MCF 10A (cell line): ENCODE results near the gene EPN3. TPM values are rescaled to one million over a fixed set of nuclear protein-coding genes. Genes with fewer than 3 reads are reported as not detected.
A peak's percentile ranks its signal among the peaks of the same experiment; 100 is the strongest.

Source experiments
- BruUV-seq: library from RNA; stranded (reverse); fragments of 400-500 nt; replicated peaks from 2 replicates; lab custom pipeline; 2021; lab: Mats Ljungman, UMichigan
- CTCF ChIA-PET: fragments of 300-600 bp; sonication (Branson Sonifier 250); formaldehyde crosslinking; extraction: SDS; loops from one replicate; lab custom pipeline; 2021; ENCODE audit warnings: antibody characterized with exemption, inconsistent platforms; lab: Yijun Ruan, JAX
- POLR2A ChIA-PET: fragments of 300-600, 350-650 bp; sonication (Branson Sonifier 250); formaldehyde crosslinking; extraction: SDS; loops from one replicate; lab custom pipeline; 2020; ENCODE audit warnings: antibody characterized with exemption, inconsistent platforms; lab: Yijun Ruan, JAX
- DNase-seq: peaks from one replicate; pipeline ENCODE4 v3.0.0-alpha.2; 2018; ENCODE audit not compliant: unreplicated experiment
- H3K27ac Mint-ChIP-seq: one replicate; pipeline ENCODE4 v1.8.0; 2022; ENCODE audit warnings: mild to moderate bottlenecking, low read depth, mixed read lengths; ENCODE audit not compliant: unreplicated experiment
- H3K27me3 Mint-ChIP-seq: one replicate; pipeline ENCODE4 v1.8.0; 2022; ENCODE audit warnings: mixed read lengths; ENCODE audit not compliant: insufficient read depth, unreplicated experiment
- H3K36me3 Mint-ChIP-seq: one replicate; pipeline ENCODE4 v1.8.0; 2022; ENCODE audit warnings: mild to moderate bottlenecking, moderate library complexity, mixed read lengths; ENCODE audit not compliant: insufficient read depth, unreplicated experiment
- H3K4me1 Mint-ChIP-seq: one replicate; pipeline ENCODE4 v1.8.0; 2022; ENCODE audit warnings: mixed read lengths; ENCODE audit not compliant: insufficient read depth, unreplicated experiment
- H3K4me3 Mint-ChIP-seq: one replicate; pipeline ENCODE4 v1.8.0; 2022; ENCODE audit warnings: mild to moderate bottlenecking, moderate library complexity, mixed read lengths; ENCODE audit not compliant: unreplicated experiment
- H3K9me3 Mint-ChIP-seq: one replicate; pipeline ENCODE4 v1.8.0; 2022; ENCODE audit warnings: mixed read lengths; ENCODE audit not compliant: unreplicated experiment
- CTCF ChIP-seq: fragments of 200-600 bp; IDR thresholded peaks from one replicate; pipeline ENCODE4 v1.8.0; 2022; ENCODE audit warnings: antibody characterized with exemption, mild to moderate bottlenecking; ENCODE audit not compliant: unreplicated experiment
- intact Hi-C: fragments of 100-400 bp; cut with micrococcal nuclease; formaldehyde crosslinking; loops from 2 replicates; pipeline ENCODE4 v1.14.1; 2022
- total RNA-seq: library from RNA; stranded (reverse); gene quantifications from 2 replicates; pipeline ENCODE4 v1.2.3, GENCODE V29; 2022

EPN3 gene
- total RNA-seq, 1 experiment from 2014 or later: 4.4 TPM

- ChIA-PET POLR2A (interaction anchor here (1.6 kb wide), 1 partner anchor 55 kb away, joined by 5 read pairs; no protein-coding TSS in a partner anchor), CTCF (interaction anchor here (1.3 kb wide), 1 partner anchor 160 kb away, joined by 3 read pairs; no protein-coding TSS in a partner anchor)
- Mint-ChIP-seq H3K4me1 (peaks cover 35% of the 10 kb centered on the region), H3K4me3 (peak overlapping the region; percentile 67), H3K9me3 (no peaks in the 10 kb centered on the region), H3K27me3 (no peaks in the 10 kb centered on the region), H3K36me3 (no peaks in the 10 kb centered on the region), H3K27ac (no peak overlapping the region)
- no TSS peak for BruUV-seq
- no peak for TF ChIP-seq CTCF
- intact Hi-C loops: no loop called here
- DNase-seq: no peak
Observed at GRCh38 chr17:50534979-50535326, 2.4 kb downstream of the EPN3 start.

GRCh38 chr17:50535407-50535806, 2.9 kb downstream of the EPN3 start:
- intact Hi-C loops: no loop called here
- H3K4me3 Mint-ChIP-seq: peak overlapping the region; percentile 67
- no peaks in the 10 kb centered on the region for H3K27me3 Mint-ChIP-seq

GRCh38 chr17:50536683-50537646, 4.4 kb downstream of the EPN3 start:
- intact Hi-C loops: no loop called here
- no peak overlapping the region for H3K27ac Mint-ChIP-seq
- CTCF ChIA-PET: interaction anchor here (0.6 to 1.1 kb wide), 5 partner anchors 20 to 172 kb away, joined by 3 to 4 read pairs (median 3); no protein-coding TSS in a partner anchor
- peaks cover 49% of the 10 kb centered on the region for H3K4me1 Mint-ChIP-seq
- DNase-seq: no peak
- H3K9me3 Mint-ChIP-seq: no peaks in the 10 kb centered on the region
- no peaks in the 10 kb centered on the region for H3K27me3 Mint-ChIP-seq
- H3K36me3 Mint-ChIP-seq: no peaks in the 10 kb centered on the region
- TF ChIP-seq CTCF: no peak
- no peak overlapping the region for H3K4me3 Mint-ChIP-seq
- POLR2A ChIA-PET: interaction anchor here (0.8 to 1.4 kb wide), 2 partner anchors 14 to 27 kb away, joined by 3 read pairs; no protein-coding TSS in a partner anchor
- no TSS peak for BruUV-seq

More at GRCh38 chr17:50535407-50535806, 2.9 kb downstream of the EPN3 start:
- DNase-seq: no peak
- Mint-ChIP-seq H3K27ac (peak overlapping the region; percentile 24), H3K9me3 (no peaks in the 10 kb centered on the region), H3K4me1 (peaks cover 39% of the 10 kb centered on the region), H3K36me3 (no peaks in the 10 kb centered on the region)
- POLR2A ChIA-PET: interaction anchor here (0.8 to 1.6 kb wide), 3 partner anchors 13 to 56 kb away, joined by 4 to 6 read pairs (median 5); no protein-coding TSS in a partner anchor
- TF ChIP-seq CTCF: no peak
- CTCF ChIA-PET: interaction anchor here (0.7 to 1.3 kb wide), 4 partner anchors 51 to 173 kb away, joined by 3 read pairs; no protein-coding TSS in a partner anchor
- BruUV-seq: no TSS peak
